HCT116 (cell line): ENCODE data around the gene FICD. TPM values are rescaled to one million over a fixed set of nuclear protein-coding genes. Genes with fewer than 3 reads are reported as not detected.
A peak's percentile ranks its signal among the peaks of the same experiment; 100 is the strongest.

ENCODE experiments used
- ATAC-seq: fragments of 200-7000 bp; cut with Tn5 transposase; 2 replicates; pipeline ENCODE4 v1.9.1; 2020; ENCODE audit warnings: mild to moderate bottlenecking, moderate library complexity
- BruUV-seq: library from RNA; stranded (reverse); fragments of 400-500 nt; replicated peaks from 2 replicates; lab custom pipeline; 2021; lab: Mats Ljungman, UMichigan
- CTCF ChIA-PET: fragments of 300-600 bp; sonication (Branson Sonifier 250); formaldehyde crosslinking; loops from one replicate; lab custom pipeline; 2021; ENCODE audit warnings: antibody characterized with exemption; lab: Charles Lee
- POLR2A ChIA-PET: fragments of 300-600, 350-600 bp; sonication (Branson Sonifier 250); formaldehyde crosslinking; loops from one replicate; lab custom pipeline; 2021; ENCODE audit warnings: antibody characterized with exemption; lab: Charles Lee
- RAD21 ChIA-PET, 2 experiments: fragments of 300-600 bp; sonication (Branson Sonifier 250); formaldehyde crosslinking; loops; one replicate each; lab custom pipeline; 2023; ENCODE audit warnings: low total read pairs in 2 of 2; ENCODE audit not compliant: uncharacterized antibody in 2 of 2, unreplicated experiment in 2 of 2, low non-redundant PET in 1 of 2; lab: Charles Lee
- DNase-seq: peaks from one replicate; pipeline ENCODE4 v3.0.0-alpha.2; 2010; ENCODE audit warnings: low read depth, low spot score
- H2AFZ ChIP-seq: fragments of 200-600 bp; shearing (Covaris generic), sonication (generic); 2 replicates; pipeline ENCODE4 v1.6.1; 2017; ENCODE audit warnings: low read depth, mixed run types, mixed read lengths, antibody characterized with exemption, low read length; ENCODE audit not compliant: poor library complexity, severe bottlenecking
- H3K27ac ChIP-seq: 2 replicates; pipeline ENCODE4 v1.5.1; 2012; ENCODE audit warnings: low read depth, low read length
- H3K27me3 ChIP-seq: fragments of 200-600 bp; sonication (generic); 2 replicates; pipeline ENCODE4 v1.6.1; 2016; ENCODE audit warnings: mixed run types, low read length, mixed read lengths; ENCODE audit not compliant: insufficient read depth
- H3K36me3 ChIP-seq, 2 experiments: fragments of 200-500 bp in 1 of 2; fragments of 200-600 bp in 1 of 2; sonication (Bioruptor generic) in 1 of 2; sonication (generic) in 1 of 2; 2 replicates each; pipeline versions ENCODE4 v1.5.1 to v1.6.1; 2014 to 2016; ENCODE audit warnings: low read length in 2 of 2, inconsistent platforms in 1 of 2, mixed read lengths in 1 of 2, mixed run types in 1 of 2; ENCODE audit not compliant: insufficient read depth in 2 of 2, control insufficient read depth in 1 of 2
- H3K4me1 ChIP-seq, 2 experiments: fragments of 200-600 bp in 1 of 2; sonication (generic) in 1 of 2; 2 replicates each; pipeline versions ENCODE4 v1.5.1 to v1.6.1; 2012 to 2017; ENCODE audit warnings: low read length in 2 of 2, inconsistent platforms in 1 of 2, mild to moderate bottlenecking in 1 of 2, mixed read lengths in 1 of 2, mixed run types in 1 of 2, moderate library complexity in 1 of 2; ENCODE audit not compliant: insufficient read depth in 2 of 2, control insufficient read depth in 1 of 2
- H3K4me2 ChIP-seq: fragments of 200-600 bp; sonication (generic); 2 replicates; pipeline ENCODE4 v1.6.1; 2017; ENCODE audit warnings: mixed run types, low read length, mixed read lengths
- H3K4me3 ChIP-seq, 2 experiments: fragments of 200-600 bp in 1 of 2; sonication (generic) in 1 of 2; replicated peaks in 1 of 2; 2 replicates each; pipeline ENCODE4 v1.5.1; 2011 to 2016; ENCODE audit warnings: low read length in 2 of 2, control low read depth in 1 of 2, low read depth in 1 of 2, mild to moderate bottlenecking in 1 of 2, mixed read lengths in 1 of 2, mixed run types in 1 of 2
- H3K79me2 ChIP-seq: fragments of 200-600 bp; sonication (generic); 2 replicates; pipeline ENCODE4 v1.6.1; 2017; ENCODE audit warnings: mild to moderate bottlenecking, mixed run types, low read length, moderate library complexity, mixed read lengths; ENCODE audit not compliant: insufficient read depth
- H3K9ac ChIP-seq: fragments of 200-600 bp; sonication (generic); 2 replicates; pipeline ENCODE4 v1.6.1; 2016; ENCODE audit warnings: low read length, mixed read lengths
- H3K9me2 ChIP-seq: fragments of 200-600 bp; sonication (generic), shearing (Covaris generic); 2 replicates; pipeline ENCODE4 v1.6.1; 2017; ENCODE audit warnings: mixed run types, mild to moderate bottlenecking, moderate library complexity; ENCODE audit not compliant: insufficient read depth
- H3K9me3 ChIP-seq, 2 experiments: fragments of 200-500 bp in 1 of 2; fragments of 200-600 bp in 1 of 2; sonication (Bioruptor generic) in 1 of 2; sonication (generic) in 1 of 2; 2 replicates each; pipeline ENCODE4 v1.6.1; 2014 to 2017; ENCODE audit warnings: low read length in 2 of 2, mixed read lengths in 2 of 2, inconsistent platforms in 1 of 2, low read depth in 1 of 2, mild to moderate bottlenecking in 1 of 2, mixed run types in 1 of 2, moderate library complexity in 1 of 2; ENCODE audit not compliant: control insufficient read depth in 1 of 2, insufficient read depth in 1 of 2
- H4K20me1 ChIP-seq: fragments of 200-600 bp; sonication (generic), shearing (Covaris generic); 2 replicates; pipeline ENCODE4 v1.6.1; 2017; ENCODE audit warnings: mixed run types, mild to moderate bottlenecking, moderate library complexity; ENCODE audit not compliant: insufficient read depth
- CTCF ChIP-seq, 3 experiments: fragments of 200-600 bp in 1 of 3; sonication (generic) in 1 of 3; IDR thresholded peaks in 2 of 3; conservative IDR thresholded peaks in 1 of 3; 2 replicates each; pipeline ENCODE4 v1.5.1; 2012 to 2017; ENCODE audit warnings: low read depth in 2 of 3, low read length in 2 of 3, antibody characterized with exemption in 1 of 3, borderline replicate concordance in 1 of 3, control low read depth in 1 of 3, mild to moderate bottlenecking in 1 of 3, mixed read lengths in 1 of 3, mixed run types in 1 of 3, moderate library complexity in 1 of 3; ENCODE audit not compliant: insufficient read depth in 1 of 3
- POLR2A ChIP-seq: IDR thresholded peaks from 2 replicates; pipeline ENCODE4 v1.7.0; 2011; ENCODE audit warnings: borderline replicate concordance; ENCODE audit not compliant: insufficient read depth, insufficient read length; ENCODE audit errors: extremely low read depth
- POLR2AphosphoS5 ChIP-seq: IDR thresholded peaks from 2 replicates; pipeline ENCODE4 v1.6.1; 2011; ENCODE audit warnings: mild to moderate bottlenecking, low read depth, low read length, moderate library complexity
- SP1 ChIP-seq: IDR thresholded peaks from 2 replicates; pipeline ENCODE4 v1.6.1; 2012; ENCODE audit warnings: low read depth
- TCF7L2 ChIP-seq: IDR thresholded peaks from 2 replicates; pipeline ENCODE4 v1.7.0; 2011; ENCODE audit warnings: borderline replicate concordance, inconsistent platforms; ENCODE audit not compliant: insufficient read depth, insufficient read length; ENCODE audit errors: extremely low read depth
- YY1 ChIP-seq: IDR thresholded peaks from 2 replicates; pipeline ENCODE4 v1.6.1; 2011; ENCODE audit warnings: low read length, low read depth, moderate library complexity, mild to moderate bottlenecking; ENCODE audit not compliant: insufficient replicate concordance; ENCODE audit errors: extremely low read depth
- ZFX ChIP-seq: fragments of 450-650 bp; IDR thresholded peaks from 2 replicates; pipeline ENCODE4 v1.6.1; 2017
- intact Hi-C: fragments of 100-400 bp; cut with micrococcal nuclease; formaldehyde crosslinking; loops from 2 replicates; pipeline ENCODE4 v1.10.0; 2022
- total RNA-seq: library from RNA; stranded (reverse); gene quantifications from one replicate; pipeline ENCODE4 v1.2.1, GENCODE V29; 2021; ENCODE audit not compliant: unreplicated experiment

FICD gene
- total RNA-seq, 1 experiment from 2014 or later: 5.1 TPM

- CTCF ChIA-PET: interaction anchor here (0.6 to 1.0 kb wide), 5 partner anchors 36 to 823 kb away, joined by 3 to 13 read pairs (median 3); partner anchors contain the start of gene TMEM119
- peak within 1 kb of the TSS; percentile 97 for H3K9ac ChIP-seq
- RAD21 ChIA-PET: no interaction called here
- peaks cover 19 to 30% of the 10 kb centered on the region in 2 experiments for H3K36me3 ChIP-seq
- no peaks in the 10 kb centered on the region for H3K9me3 ChIP-seq
- DNase-seq: peak; percentile 95
- peaks cover 58% of the 10 kb centered on the region for H3K79me2 ChIP-seq
- no TSS peak for BruUV-seq
- ATAC-seq: peak; percentile 75
- H3K4me1 ChIP-seq: peaks cover 30 to 49% of the 10 kb centered on the region in 2 experiments
- H3K4me3 ChIP-seq: peak within 1 kb of the TSS; percentile 85 to 96
- intact Hi-C loops: loop anchor here (1.0 to 10.0 kb wide), 7 partner anchors 56 to 825 kb away; partner anchors contain the start of genes ALKBH2 and SSH1
- no peaks in the 10 kb centered on the region for H3K27me3 ChIP-seq
- H4K20me1 ChIP-seq: no peaks in the 10 kb centered on the region
- H2AFZ ChIP-seq: no peak within 1 kb of the TSS
- peak within 1 kb of the TSS; percentile 76 for H3K27ac ChIP-seq
- POLR2A ChIA-PET: interaction anchor here (0.8 to 0.9 kb wide), 2 partner anchors 11 to 56 kb away, joined by 3 to 13 read pairs; no protein-coding TSS in a partner anchor
- no peak for TF ChIP-seq TCF7L2
- peak; percentile 48; the same call in 1 of the 2 replicates for TF ChIP-seq ZFX
- TF ChIP-seq YY1: peak; percentile 94
- TF ChIP-seq POLR2A: peak; percentile 55
- peak; percentile 84 for TF ChIP-seq POLR2AphosphoS5
- H3K4me2 ChIP-seq: peak within 1 kb of the TSS; percentile 93
- no peaks in the 10 kb centered on the region for H3K9me2 ChIP-seq
Observed at GRCh38 chr12:108562348-108563135, 47.5 kb downstream of the FICD start, which contains the start of gene ISCU. Gene ISCU (plus strand): TSS chr12:108562596. CDS start chr12:108562623, 27 bp downstream.

- intact Hi-C loops: loop anchor here (1.0 to 10.0 kb wide), 7 partner anchors 55 to 824 kb away; partner anchors contain the start of genes ALKBH2 and SSH1
- DNase-seq (peak; percentile 87), ATAC-seq (peak; percentile 64)
- ChIA-PET RAD21 (no interaction called here), CTCF (interaction anchor here (2.0 kb wide), 1 partner anchor 55 kb away, joined by 11 read pairs; no protein-coding TSS in a partner anchor), POLR2A (no interaction called here)
- peak overlapping the region; percentile 93 for H3K4me2 ChIP-seq
- peaks cover 23 to 33% of the 10 kb centered on the region in 2 experiments for H3K36me3 ChIP-seq
- H3K9me3 ChIP-seq: no peaks in the 10 kb centered on the region
- H3K9ac ChIP-seq: peak overlapping the region; percentile 97
- no peak overlapping the region for H2AFZ ChIP-seq
- TSS peak; percentile 47 for BruUV-seq
- TF ChIP-seq POLR2A (no peak), POLR2AphosphoS5 (peak; percentile 87), ZFX (peak; percentile 15), SP1 (no peak), YY1 (peak; percentile 65), CTCF (IDR thresholded peaks at IDR 0.05 in 2 of 3, conservative IDR thresholded peaks at IDR 0.05 in 1 of 3; ENCODE audit: borderline replicate concordance in 1 of 3, insufficient read depth in 1 of 3, low read depth in 2 of 3, low read length in 2 of 3) (peak in 2 of 3 experiments; percentile 92 to 95; a peak in 4 of 6 replicates)
- peaks cover 50% of the 10 kb centered on the region for H3K79me2 ChIP-seq
- no peaks in the 10 kb centered on the region for H3K27me3 ChIP-seq
- H4K20me1 ChIP-seq: no peaks in the 10 kb centered on the region
- H3K4me3 ChIP-seq: peak overlapping the region; percentile 85 to 96
- H3K4me1 ChIP-seq: peaks cover 30 to 49% of the 10 kb centered on the region in 2 experiments
- no peaks in the 10 kb centered on the region for H3K9me2 ChIP-seq
- peak overlapping the region; percentile 67 for H3K27ac ChIP-seq
Observed at GRCh38 chr12:108563136-108563803, 48.2 kb downstream of the FICD start.
